Activated CD4-positive, alpha-beta T cell treated with anti-CD3 and anti-CD28 coated beads for 24 hours (primary cell): ENCODE results near the gene LCN9.
"Not testable (repeated sequence)": the region's sequence is repeated elsewhere in the genome, so short reads cannot be mapped to it uniquely, and the experiment has no call there.

ENCODE experiments used
- DNase-seq, 2 donors: peaks; one replicate each; pipeline ENCODE4 v3.0.0-alpha.2; 2020; ENCODE audit warnings: low read depth in 2 of 2

Gene LCN9

DNA sequence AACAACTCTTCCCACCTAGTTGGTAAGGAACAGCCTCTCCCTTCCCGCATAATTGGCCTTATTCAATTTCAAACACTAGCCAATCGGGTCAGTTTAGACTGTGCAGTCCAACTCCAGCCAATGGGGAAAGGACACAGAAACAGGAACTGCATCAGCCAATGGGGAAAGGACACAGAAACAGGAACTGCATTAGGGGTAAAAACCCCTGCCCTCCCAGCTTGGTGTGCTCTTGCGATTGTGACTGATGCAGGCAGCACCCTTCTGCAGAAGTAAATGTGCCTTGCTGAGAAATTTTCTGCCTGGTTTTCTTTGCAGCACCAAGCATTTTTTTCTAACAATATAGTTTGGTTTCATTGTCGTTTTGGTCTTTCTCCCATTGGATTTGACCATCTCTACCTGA is 15.2 kb upstream of the LCN9 start:
- no peak for DNase-seq

DNA sequence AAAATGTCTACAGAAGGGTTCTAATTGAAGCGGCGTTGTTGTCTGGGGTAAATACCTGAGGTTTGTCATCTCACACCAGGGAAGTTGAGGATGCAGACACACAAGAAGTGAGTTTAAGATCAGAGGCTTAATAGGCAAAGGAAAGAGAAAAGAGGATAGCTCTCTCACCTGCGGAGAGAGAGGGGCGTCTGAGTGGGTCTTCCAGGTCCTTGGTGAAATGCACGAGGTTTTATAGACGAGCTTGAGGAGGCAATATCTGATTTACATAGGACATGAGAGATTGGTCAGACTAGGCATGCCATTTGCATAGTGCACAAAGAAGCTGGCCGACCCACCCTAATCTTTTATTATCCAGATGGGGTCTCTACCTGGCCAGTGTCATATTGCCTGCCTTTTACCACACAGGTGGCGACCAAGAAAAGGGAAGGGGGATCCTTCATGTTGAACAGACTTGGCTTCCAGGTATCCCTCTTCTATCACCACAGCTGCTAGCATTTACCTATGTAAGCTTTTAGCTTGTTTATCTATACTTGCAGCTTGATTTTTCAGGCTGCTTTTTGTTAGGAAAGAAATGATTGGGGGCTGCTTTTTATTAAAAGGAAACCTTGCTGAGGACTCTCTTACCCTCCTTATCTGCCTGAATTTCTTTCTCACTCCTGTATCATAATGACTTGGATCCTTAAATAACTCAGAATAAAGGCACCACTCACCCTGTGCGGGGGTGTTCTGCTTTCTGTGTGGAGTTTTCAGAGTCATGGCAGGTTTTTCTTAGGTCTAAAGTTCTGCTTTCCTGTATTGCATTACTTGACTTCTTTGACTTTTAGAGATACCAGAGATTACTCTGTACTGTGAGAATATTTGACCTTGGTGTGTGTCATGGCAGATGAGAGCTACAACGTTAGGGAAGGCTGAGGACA is 14.4 kb upstream of the LCN9 start:
- no peak for DNase-seq

DNA sequence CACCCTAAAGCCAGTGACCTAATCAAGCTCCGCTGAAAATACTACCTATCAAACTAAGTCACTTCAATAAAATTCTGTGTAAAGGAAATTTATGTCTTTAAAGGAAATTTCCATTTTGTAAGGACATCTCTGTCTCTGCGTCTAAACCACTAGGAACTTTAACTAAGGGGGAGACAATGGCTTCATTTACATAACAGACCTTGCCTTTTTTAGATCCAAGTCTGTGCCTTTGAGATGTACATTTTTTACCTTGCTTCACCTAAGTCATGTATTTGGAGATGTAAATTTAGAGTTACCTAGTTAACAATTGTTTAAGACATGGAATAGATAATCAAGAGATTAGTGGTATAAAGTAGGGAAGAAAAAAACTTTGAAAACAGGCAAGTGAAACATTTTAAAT is 13.6 kb upstream of the LCN9 start:
- no peak for DNase-seq

DNA sequence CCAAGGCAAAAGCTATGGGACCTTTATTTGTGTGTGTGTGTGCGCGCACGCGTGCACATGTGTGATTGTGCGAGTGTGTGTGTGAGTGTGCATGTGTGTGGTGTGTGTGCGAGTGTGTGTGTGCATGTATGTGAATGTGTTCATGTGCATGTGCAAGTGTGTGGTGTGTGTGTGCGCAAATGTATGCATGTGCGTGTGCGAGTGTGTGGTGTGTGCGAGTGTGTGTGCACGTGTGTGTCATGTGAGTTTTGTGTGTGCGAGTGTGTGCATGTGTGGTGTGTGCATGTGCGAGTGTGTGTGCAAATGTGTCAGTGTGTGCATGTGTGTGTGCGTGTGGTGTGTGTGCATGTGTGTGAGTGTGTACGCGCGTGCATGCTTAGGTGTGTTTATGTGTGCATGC is 12.7 kb upstream of the LCN9 start:
- DNase-seq = no peak

DNA sequence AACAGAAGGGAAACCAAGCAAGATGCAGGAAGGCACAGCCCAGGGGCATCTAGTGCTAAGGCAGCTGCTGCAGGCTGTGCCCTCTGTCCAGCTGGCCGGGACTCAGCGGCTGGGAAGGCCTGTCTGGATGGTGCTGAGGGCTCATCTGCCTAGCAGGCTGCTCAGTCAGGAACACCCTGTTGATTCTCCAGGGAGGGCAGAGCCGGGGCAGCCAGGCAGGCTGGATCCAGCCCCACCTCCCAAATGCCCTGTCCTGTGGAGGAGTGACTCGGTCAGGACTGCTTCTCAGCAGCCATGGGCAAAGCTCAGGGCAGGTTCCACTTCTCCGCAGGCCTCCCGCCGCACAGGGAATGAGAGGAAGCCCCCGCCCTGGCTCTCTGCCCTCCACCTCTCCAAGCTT is 7.8 kb upstream of the LCN9 start:
- no peak for DNase-seq

DNA sequence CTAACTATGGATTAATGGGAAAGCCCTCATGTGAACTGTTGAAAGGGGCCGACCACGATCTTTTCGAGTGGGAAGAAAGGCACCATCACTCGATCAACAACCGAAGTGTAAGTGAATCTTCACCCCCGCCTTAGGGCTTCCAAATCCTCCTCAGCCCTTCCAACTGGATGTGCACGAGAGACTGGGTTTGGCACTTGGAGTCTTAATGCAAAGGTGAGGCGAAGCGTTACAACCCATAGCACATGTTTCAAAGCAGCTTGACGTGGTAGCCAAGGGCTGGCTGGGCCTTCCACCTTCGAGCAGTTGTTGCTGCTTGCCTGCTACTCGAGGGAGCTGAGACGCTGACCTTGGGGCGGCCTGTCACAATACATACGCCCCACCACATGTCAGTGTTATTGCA is 5.7 kb upstream of the LCN9 start:
- no peak for DNase-seq

DNA sequence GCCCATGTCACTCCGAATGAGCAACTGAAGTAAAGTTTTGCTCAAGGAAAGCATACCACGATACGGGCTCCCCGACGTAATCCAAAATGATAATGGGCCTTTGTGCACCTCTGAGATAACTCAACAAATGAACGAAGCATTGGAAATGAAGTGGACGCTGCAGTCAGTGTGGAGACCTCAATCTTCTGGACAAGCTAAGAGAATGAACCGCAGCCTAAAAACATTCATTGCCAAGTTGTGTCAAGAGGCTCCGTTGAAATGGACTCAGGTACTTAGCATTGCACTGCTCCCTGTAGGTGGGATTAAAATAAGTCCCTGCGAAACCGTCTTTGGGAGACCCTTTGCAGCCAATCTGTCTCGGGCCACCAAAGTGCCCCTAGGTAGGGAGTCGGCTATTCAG is 3.9 kb upstream of the LCN9 start:
- no peak for DNase-seq

DNA sequence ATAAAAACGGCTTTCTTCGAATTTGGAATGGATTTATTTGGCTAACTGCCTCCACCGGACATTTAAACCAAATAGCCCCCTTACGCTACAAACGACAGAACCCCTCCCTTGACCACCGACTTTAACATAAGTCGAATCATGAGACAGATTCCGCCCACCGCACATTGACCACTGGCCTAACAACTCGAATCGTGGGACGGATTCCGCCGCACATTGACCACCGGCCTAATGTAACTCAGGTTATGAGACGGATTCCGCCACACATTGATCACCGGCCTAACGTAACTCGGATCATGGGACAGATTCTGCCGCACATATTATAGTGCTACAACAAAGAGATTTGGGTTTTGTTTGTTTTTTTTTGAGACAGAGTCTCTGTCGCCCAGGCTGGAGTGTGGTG is 2.7 kb upstream of the LCN9 start:
- DNase-seq = no peak

DNA sequence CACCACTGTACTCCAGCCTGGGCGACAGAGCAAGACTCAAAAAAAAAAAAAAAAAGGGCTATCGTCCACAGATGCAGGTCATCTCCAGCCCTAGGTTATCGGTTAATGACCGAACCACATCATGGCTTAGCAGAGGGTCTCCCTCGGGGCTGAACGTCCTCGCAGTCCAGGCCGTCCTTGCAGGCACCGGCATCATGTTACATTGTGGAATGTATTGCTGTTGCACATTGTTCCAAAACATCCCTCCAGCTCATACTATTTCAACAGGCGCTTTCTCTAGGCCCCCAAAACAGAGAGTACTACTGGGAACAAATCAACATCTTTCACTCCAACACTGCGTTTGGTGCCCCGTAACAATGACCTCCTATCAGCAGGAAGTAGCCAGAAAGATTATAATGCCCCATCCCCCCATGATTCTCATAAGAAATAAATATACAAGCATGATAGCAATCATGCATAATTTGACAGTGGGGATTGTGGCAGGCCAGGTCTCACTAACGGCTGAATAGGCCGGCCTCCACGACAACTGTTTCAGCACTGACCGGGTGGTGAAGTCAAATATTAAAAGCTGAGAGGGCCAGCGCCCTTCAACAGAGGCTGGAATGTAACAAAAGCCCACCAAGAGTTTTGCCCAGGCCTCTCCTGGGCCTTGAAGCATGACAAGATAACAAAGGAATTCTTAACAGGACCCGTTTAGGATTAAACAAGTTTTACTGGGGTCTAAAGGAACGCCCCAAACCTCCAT is 1.1 kb upstream of the LCN9 start:
- no peak for DNase-seq

DNA sequence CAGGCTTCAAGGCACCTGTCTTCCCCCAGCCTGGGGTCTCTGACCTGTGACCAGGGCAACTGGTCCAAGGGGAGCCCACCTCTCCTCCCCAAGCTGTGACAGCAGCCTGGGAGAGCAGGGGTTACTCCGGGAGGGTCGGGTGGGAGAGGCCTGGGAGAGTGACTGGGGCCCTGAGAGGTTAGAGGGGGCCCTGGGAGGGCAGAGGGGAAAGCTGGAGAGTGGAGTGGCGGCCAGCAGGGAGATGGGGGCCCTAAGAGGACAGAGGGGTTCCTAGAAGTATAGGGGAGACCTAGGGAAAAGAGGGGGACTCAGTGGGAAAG is 302 bp downstream of the LCN9 start:
- DNase-seq = no peak

DNA sequence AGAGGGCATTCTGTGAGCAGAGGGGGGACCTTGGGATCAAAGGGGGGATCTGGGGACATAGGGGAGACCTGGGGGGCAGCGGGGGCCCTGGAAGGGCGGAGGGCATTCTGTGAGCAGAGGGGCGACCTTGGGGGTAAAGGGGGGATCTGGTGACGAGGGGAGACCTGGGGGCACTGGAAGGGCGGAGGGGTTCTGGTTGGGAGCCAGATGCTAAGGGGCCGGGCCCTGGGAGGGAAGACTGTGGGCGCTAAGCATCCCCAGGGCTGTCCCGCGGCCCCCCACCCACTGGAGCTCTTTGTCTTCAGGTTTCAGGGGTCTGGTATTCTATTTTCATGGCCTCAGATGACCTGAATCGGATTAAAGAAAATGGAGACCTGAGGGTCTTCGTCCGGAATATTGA is 748 bp downstream of the LCN9 start:
- DNase-seq = no peak

DNA sequence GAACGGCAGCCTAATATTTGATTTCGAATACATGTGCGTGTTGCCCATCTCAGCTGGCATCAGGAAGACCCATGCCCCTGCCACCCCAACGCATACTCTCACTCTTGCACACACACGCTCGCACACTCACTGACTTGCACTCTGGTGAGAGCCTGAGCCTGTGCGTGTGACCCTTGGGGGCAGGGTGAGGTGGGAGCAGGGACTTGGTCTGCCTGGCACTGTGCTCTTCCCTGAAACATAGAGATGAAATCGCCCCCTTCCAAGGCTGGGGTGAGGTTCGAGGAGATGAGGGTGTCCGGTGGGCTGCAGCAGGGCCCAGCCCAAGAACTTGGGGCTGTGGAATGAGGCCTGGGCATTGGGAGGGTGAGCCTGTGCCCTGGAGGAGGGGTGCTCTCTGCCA is 1.2 kb downstream of the LCN9 start:
- no peak for DNase-seq

DNA sequence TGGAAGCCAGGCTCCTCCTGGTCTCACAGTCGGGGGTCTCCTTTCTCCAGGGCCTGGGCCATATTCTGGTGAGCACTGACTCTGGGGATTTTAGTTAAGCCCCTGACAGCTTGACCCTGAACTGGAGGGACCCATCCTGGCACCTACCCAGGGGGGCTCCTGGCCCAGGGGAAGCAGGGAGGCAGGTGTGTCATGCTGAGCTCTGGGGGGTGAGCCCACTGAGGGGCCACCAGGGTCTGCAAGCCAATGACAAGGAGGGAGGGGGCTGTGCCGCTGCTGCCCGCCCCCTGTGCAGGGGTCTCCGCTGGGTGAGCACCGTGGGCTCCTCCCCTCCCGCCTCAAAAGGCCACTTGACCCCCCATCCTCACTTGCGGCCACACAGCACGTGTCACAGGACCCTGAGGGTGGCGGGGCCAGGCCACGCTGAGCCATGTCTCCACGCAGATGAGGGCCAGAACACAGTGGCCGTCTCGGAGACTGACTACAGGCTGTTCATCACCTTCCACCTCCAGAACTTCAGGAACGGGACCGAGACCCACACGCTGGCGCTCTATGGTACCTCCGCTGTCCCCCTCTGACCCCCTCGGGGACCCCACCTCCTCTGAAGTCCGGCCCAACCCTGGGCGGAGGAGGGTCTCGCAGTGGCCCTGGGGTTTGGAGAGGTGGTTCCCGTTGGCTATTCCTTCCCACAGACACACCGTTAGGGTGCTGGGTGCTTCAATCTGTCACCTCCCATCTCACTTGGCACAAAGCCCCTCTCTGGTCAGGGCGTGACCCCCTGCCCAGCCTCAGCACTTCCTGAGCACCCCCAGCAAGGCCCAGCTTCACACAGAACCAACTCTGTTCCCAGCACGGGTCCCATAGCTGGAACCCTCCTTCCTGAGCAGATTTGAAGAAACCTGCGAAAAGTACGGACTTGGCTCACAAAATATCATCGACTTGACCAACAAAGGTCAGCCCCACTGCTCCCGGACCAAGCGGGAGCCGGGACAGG is 2.0 kb downstream of the LCN9 start:
- DNase-seq = no peak

DNA sequence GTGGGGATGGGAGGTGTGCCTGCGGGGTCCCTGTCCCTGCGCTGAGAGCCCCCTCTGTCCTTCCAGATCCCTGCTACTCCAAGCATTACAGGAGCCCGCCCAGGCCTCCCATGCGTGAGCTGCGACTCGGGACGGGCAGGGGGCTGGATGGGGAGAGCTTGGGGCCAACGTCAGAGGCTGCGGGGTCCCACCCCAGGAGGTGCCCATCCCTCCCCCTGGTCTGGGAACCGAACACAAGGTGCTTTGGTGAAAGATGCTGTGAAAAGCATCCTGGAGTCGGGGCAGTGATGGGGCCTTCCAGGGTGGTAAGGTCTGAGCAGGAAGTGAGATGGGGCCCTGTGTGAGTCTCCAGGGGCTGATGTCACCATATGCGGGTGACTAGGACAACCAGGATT is 2.7 kb downstream of the LCN9 start:
- no peak for DNase-seq

DNA sequence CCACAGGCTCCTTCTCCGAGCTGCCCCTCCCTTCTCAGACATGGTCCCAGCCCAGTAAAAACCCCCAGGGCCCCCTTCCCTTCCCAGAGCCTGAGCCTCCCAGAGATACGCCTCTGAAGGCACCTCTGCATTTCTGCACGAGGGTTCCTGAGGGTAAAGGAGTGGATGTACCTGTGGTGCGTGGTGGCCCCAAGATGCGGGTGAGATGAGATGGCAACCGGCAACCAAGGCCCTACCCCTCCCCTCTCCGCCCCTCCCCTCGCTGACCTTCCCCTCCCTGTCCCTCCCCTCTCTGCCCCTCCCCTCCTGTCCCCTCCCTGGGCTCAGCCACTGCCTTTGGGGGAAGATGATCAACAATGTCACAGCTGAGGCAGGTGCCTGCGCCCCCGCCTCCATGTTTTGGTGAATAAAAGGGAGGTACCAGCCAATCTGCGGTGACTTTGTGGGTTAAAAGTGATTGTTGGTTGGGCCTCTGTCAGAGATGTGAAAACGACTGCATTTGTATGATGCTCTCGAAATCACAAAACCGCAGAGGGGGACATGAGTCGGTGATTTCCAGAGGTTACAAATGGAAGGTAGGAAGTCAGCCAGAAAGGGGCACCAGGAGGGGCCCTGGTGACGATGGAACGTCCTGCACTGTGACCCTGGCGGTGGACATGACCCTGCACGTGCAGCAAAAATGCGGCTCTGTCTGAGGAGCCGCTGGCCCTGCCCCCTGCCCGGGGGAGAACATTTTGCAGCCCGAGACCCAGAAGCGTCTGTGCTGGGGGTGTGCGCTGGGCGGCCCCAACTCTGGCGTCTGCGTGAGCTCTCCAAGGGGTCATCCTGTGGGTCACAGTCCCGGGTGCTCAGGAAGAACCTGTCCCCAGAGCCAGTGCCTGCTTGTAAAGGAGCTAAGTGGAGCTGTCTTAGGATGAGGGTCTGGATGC is 3.7 kb downstream of the LCN9 start:
- no peak for DNase-seq

DNA sequence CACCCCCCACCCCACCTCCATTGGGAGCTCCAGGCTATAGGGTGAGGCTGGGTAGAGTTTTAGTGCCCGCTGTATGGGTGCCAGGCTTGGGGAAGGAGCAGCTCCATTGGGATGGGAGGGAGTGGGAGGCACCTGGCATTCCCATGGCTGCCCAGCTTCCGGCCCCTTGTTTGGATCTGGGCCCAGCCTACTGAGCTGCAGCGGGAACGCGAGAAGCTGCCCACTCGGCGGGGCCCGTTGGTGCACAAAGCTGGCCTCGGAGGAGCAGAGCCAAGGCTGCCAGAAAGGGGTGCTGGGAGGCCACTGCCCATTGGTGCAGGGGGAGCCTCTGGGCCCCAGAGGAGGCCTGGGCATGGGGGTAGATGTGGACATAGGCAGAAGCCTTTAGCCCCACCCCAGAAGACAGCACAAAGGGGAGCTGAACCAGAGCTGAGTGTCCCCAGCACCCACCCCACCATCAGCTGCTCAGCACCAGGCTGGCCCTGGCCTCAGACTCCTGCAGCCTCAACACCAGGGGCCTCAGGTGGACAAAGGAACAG is 4.4 kb downstream of the LCN9 start:
- DNase-seq = no peak

DNA sequence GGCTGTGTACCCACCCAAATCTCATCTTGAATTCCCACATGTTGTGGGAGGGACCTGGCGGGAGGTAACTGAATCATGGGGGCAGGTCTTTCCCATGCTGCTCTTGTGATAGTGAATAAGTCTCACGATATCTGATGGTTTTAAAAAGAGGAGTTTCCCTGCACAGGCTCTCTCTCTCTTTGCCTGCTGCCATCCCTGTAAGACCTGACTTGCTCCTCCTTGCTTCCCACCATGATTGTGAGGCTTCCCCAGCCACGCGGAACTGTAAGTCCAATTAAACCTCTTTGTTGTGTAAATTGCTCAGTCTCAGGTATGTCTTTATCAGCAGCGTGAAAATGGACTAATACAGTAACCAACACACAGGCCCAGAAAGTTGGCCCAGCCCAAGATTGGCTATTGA is 5.9 kb downstream of the LCN9 start:
- not testable (repeated sequence) for DNase-seq

DNA sequence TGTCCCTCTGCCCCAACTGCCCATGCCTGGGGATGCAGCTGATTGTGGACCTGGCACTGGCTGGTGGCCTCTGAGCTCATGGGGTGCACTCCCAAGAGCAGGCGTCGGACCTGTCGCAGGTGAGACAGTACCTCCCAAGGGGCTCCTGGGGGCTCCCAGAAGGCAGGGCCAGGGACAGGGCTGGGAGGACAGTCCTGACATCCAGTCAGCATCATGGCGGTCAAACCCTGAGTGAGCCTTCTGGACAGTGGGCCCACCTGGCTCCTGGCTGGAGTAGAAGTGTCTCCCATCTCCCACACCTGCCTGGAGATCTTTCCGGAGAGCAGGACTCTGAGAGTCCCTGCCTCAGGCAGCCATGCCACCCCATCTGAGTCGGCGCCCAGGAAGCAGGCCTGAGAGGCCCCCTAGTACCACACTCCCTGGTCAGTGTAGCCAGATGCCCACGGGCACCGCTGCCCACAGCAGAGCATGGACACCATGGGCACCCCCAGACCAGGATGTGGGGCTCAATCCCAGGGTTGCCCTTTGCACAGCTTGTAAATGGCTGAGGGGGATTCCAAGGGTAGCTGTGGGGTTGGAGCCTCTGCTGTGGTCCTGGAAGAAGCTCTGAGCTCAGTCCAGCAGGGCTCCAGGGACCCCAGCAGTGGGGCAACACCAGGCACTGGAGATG is 6.6 kb downstream of the LCN9 start:
- DNase-seq = no peak

DNA sequence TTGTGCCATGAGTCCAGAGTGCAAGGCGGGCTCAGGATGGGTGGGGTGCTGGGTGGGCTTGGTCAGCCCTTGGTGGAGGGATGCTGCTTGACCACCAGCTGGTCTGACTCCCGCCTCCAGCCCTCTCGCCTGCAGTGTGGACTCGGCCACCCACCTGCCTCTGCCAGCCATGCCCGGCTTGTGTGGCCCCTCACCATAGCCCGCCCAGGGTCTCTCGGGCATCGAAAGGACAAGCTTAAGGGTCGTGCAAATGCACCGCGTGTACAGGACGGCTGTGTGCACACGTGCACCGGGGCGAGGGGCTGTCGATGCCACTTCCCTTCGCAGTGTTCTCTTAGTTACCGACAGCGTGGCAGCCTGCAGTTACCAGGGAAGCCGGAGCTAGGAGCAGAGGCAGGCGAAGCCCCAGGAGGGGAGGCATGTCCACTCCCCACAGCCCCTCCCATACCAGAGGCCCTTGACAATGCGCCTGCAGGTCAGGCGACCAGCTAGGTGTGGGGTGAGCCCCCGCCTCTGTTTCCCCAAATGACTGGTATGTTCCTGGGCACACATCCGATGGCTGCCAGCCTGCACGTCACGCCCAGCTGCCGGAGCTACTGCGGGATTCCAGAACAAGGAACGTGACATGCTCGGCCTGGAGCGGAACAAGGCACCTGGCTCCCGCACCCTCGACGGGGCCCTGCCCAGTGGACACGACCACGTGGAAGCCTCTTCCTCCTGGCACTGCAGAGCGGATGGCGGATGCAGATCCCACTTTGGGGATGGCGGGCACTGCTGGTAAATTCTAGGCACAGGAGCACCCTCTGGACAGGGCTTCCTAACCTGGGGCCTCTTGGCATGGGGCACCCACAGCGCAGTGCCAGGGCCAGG is 7.8 kb downstream of the LCN9 start:
- DNase-seq = no peak
